LNCaP clone FGC (cell line): Measurements from ENCODE around the gene FBLN2.

Source experiments
- DNase-seq: peaks from one replicate; pipeline ENCODE4 v3.0.0-alpha.2; 2011; ENCODE audit warnings: low read depth
- H3K4me3 ChIP-seq: 2 replicates; pipeline ENCODE4 v1.5.1; 2011; ENCODE audit warnings: mild to moderate bottlenecking, low read depth, low read length, control low read depth
- CTCF ChIP-seq: IDR thresholded peaks from 2 replicates; pipeline ENCODE4 v1.5.1; 2012; ENCODE audit warnings: mild to moderate bottlenecking; ENCODE audit not compliant: control insufficient read depth, insufficient read depth; ENCODE audit errors: extremely low read depth

The FBLN2 gene

GRCh38 chr3:13608969-13609725 lies 60.2 kb downstream of the FBLN2 start:
- TF ChIP-seq CTCF: no peak
- DNase-seq: no peak
- no peak overlapping the region for H3K4me3 ChIP-seq

- no peak for TF ChIP-seq CTCF
- no peak for DNase-seq
- no peak overlapping the region for H3K4me3 ChIP-seq
Observed at GRCh38 chr3:13610006-13610570, 61.2 kb downstream of the FBLN2 start.

- no peak for TF ChIP-seq CTCF
- DNase-seq: no peak
Observed at GRCh38 chr3:13611221-13611620, 62.3 kb downstream of the FBLN2 start.

GRCh38 chr3:13612829-13613228 lies 63.9 kb downstream of the FBLN2 start:
- H3K4me3 ChIP-seq: no peak overlapping the region
- no peak for DNase-seq
- no peak for TF ChIP-seq CTCF

More at GRCh38 chr3:13611221-13611620, 62.3 kb downstream of the FBLN2 start:
- H3K4me3 ChIP-seq: no peak overlapping the region

- no peak for DNase-seq
- no peak for TF ChIP-seq CTCF
- no peak overlapping the region for H3K4me3 ChIP-seq
Observed at GRCh38 chr3:13613343-13614190, 64.6 kb downstream of the FBLN2 start.

- DNase-seq: no peak
- H3K4me3 ChIP-seq: no peak overlapping the region
- no peak for TF ChIP-seq CTCF
Observed at GRCh38 chr3:13614607-13615006, 65.7 kb downstream of the FBLN2 start.
